Muscle of arm (tissue), 12 donors: ENCODE measurements around the gene INPP5D. TPM values are rescaled to one million over a fixed set of nuclear protein-coding genes. Genes with fewer than 3 reads are reported as not detected.

Experiments
- DNase-seq: peaks from one replicate; pipeline ENCODE4 v3.0.0-alpha.2; 2013
- polyA plus RNA-seq, 12 donors: library from polyadenylated mRNA; unstranded; fragments of 120-200 nt; gene quantifications; one replicate each; pipeline ENCODE4 v1.2.1, GENCODE V29; 2013; ENCODE audit not compliant: insufficient read length in 12 of 12

The INPP5D gene
- polyA plus RNA-seq, 12 donors, result 5.0 to 26.1 (median 7.1) TPM; not detected in 1

DNA sequence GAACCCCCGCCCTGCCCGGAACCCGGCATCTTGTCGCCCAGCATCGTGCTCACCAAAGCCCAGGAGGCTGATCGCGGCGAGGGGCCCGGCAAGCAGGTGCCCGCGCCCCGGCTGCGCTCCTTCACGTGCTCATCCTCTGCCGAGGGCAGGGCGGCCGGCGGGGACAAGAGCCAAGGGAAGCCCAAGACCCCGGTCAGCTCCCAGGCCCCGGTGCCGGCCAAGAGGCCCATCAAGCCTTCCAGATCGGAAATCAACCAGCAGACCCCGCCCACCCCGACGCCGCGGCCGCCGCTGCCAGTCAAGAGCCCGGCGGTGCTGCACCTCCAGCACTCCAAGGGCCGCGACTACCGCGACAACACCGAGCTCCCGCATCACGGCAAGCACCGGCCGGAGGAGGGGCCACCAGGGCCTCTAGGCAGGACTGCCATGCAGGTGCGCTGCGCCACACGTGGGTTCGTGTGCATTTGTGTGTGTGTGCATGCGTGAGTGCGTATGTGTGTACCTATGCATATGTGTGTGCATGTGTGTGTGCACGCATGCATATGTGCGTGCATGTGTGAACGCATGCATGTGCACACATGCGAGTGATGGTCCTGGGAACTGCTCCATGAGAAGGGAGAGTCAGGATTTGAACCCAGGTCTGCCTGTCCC lies 144.3 kb downstream of the INPP5D start:
- no peak for DNase-seq

DNA sequence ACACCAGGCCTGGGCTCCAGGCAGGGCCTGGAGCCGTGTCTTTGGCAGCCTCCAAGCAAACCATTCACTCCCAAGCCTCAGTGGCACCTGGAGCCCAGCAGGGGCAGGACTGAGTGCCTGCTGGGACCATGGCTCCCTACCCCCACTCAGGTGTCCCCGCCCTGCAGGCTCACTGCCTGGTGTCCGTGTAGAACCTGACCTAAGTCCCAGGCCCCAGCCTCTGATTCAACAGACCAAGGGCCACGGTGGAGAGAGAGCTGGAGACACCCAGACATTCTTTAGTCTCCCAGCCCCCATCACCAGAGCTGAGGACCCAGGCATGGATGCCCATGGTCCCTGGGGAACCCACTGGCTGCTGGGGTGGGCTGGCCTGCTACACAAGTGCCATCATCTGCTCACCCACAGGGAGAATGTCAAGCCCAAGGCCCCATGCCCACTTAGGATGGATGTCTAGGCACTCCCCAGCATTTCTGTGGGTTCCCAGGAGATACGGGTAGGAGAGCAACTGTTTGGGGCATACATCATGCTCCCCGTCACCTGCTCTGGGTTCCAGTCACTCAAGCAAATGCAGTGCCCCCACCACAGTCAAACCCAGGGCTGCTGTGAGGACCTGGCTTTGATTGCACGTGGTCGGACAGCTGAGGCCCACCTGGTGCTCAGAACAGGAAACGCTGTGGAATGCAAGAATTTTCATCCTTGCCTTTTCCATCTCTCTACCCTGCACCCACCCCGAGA lies 148.4 kb downstream of the INPP5D start:
- no peak for DNase-seq

DNA sequence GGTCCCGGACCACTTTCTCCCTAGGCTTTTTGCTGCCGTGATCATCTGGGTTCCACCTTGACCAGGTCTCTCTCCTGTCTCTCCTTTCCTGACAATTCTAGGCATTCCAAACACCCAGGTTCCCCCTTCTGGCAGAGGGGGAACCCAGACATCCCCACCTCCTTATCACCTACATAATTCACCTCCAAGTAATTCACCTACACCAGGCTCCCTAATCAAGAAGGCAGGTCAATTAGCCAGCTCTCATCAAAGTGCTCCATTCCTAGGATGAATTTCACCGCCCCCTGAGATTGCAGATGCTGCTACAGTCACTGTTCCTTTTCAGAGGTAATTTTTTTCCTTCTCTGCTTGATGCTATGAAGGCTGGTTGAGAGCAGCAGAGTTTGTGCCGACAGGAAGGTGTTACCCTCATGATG lies 149.0 kb downstream of the INPP5D start:
- no peak for DNase-seq

GRCh38 chr2:233209533-233210171 lies 149.5 kb downstream of the INPP5D start:
- peak; percentile 52 for DNase-seq

DNA sequence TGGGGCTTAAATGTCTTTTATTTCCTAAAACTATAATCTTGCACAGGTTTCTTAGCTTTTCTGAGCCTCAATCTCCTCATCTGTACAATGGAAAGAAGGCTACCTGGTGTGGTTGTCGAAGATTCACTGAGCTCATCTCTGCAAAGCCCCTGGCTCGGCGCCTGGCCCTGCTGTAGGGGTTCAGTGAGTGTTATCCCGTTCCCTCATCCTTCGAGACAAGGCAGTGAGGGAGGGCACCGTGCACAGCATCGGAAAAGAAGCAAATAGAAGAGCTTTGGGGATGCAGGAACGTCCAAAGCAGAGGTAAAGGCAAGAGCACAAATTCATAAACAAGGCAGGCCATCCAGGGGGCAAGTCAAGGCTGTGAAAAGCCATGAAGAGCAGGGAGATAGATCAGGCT lies 150.1 kb downstream of the INPP5D start:
- DNase-seq, result no peak

DNA sequence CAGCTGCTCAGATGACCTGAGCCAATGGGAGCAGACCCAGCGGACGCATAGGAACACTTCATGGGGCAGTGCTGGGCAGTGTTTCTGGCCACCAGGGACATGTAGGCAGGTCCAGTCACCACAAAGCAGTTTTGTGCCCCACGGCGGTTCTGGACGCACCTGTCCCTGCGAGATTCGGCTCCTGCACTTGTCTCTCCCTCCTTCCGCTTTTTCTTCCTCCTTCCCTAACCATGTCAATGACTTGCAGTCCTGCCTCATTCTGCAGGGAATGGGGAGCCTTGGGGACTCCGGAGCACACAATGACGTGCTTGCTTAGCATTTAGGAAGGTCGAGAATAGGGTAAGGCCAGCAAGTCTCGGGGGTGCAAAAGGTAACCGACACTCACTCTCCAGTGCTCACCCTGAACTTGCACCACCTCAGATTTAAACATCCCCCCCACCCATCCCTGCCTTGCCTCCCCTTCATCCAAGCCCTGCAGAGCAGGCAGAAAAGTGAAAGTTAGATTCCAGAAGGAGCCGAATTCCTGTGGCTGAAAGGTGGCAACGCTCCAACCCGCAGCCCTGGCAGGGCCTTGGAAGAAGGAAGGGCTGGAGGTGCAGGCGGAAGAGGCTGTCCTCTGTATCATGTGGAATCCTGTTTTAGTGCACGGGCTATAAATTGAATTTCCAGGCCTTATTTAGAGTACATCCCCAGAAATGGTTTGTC lies 150.9 kb downstream of the INPP5D start:
- peak; percentile 85 for DNase-seq

DNA sequence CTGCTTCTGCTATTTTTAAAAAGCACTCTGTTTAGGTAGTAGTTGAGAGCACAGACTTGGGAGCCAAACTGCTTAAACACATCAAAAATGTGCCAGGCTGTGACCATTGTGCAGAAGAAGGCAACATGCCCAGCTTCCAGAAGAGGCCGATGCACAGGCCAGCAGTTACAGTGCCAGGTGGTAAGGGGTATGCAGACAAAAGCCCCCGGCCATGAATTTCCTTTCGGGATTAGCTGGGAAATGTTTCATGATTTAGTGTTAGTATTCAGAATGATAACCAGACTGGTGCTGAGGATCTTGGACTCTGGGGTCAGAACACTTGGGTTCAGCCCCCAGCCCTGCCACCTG lies 151.4 kb downstream of the INPP5D start:
- no peak for DNase-seq

DNA sequence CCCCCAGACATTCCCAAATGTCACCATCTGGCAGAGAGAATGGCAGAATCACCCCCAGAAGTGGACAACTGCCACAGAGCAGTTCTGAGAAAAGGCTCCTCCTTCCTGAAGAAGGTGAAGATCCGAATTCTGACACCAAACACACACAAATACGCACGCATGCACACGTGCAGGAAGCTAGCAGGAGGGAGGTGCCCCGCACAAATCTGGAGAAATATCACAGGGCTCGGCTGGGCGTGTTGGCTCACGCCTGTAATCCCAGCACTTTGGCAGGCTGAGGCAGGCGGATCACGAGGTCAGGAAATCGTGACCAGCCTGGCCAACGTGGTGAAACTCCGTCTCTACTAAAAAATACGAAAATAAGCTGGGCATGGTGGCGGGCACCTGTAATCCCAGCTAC lies 152.9 kb downstream of the INPP5D start:
- DNase-seq, result no peak

GRCh38 chr2:233213975-233214374 lies 153.8 kb downstream of the INPP5D start:
- no peak for DNase-seq

DNA sequence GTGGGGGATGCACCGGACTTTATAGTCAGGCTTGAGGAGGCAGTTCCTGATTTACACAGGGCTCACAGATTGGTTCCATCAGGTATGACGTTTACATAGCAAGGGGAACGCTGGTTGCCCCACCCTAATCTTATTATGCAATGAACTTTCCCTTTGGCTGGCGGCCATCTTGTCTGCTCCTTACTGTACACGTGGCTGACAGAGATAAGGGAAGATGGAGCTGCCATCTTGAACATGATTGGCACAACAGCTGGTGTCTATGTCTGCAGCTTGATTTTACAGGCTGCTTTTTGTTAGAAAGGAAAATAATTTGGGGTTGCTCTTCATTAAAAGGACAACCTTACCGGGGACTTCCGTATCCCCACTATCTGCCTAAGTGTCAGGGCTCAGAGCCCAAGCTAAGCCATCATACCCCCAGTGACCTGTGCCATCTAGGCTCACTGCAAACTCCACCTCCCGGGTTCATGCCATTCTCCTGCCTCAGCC lies 157.8 kb downstream of the INPP5D start:
- DNase-seq, result no peak

DNA sequence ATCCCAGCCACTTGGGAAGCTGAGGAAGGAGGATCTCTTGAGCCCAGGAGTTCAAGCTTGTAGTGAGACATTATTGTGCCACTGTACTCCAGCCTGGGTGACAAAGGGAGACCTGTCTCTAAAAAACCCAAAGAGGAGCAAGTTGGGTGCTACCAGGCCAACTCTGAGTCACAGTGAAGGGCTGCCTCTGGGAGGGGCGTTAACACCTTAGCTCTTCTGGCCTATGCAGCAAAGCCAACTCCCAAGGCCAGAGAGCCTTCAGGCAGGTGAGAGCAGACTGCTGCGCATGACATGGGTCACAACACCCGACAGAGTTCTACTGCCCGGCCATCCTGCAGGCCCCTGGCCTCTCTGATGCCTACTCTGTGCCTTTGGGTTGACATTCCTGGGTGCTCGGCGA lies 158.7 kb downstream of the INPP5D start:
- no peak for DNase-seq

DNA sequence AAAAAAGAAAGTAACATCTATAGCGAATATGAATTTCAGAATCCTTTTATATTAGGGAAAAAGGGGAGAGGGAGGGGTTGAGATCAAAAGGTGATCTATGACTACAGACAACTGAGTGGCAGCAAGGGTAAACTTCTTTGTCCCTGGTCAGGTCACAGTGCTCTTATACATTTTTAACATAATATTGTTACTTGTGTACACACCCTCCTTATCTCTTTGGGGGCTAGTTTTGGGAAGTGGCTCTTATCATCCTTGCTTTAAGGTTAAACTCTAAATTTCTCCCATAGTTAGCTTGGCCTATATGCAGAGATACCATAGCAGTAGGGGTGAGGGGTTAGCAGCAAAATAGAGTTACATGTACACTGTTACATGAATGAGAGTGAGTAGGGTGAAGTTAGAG lies 159.7 kb downstream of the INPP5D start:
- no peak for DNase-seq

DNA sequence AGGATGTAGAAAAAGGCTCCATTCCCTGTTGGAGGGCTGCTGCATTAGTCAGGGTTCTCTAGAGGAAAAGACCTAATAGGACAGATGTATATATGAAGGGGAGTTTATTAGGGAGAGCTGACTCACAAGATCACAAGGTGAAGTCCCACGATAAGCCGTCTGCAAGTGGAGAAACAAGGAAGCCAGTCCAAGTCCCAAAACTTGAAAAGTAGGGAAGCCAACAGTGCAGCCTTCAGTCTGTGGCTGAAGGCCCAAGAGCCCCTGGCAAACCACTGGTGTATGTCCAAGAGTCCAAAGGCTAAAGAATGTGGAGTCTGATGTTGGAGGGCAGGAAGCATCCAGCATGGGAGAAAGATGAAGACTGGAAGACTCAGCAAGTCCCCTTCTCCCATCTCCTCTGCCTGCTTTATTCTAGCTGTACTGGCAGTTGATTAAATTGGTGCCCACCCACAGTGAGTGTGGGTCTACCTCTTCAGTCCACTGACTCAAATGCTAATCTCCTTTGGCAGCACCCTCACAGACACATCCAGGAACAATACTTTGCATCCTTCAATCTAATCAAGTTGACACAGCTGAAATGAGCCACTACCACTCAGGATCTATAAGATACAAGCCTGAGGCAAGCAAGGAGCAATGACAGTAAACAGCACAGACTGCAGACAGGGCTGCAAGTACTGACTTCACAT lies 161.4 kb downstream of the INPP5D start:
- DNase-seq, result no peak

- no peak for DNase-seq
Measured at GRCh38 chr2:233223059-233223894, 163.1 kb downstream of the INPP5D start.

- no peak for DNase-seq
Measured at GRCh38 chr2:233225230-233226068, 165.3 kb downstream of the INPP5D start.

- no peak for DNase-seq
Measured at GRCh38 chr2:233226511-233227031, 166.4 kb downstream of the INPP5D start.

DNA sequence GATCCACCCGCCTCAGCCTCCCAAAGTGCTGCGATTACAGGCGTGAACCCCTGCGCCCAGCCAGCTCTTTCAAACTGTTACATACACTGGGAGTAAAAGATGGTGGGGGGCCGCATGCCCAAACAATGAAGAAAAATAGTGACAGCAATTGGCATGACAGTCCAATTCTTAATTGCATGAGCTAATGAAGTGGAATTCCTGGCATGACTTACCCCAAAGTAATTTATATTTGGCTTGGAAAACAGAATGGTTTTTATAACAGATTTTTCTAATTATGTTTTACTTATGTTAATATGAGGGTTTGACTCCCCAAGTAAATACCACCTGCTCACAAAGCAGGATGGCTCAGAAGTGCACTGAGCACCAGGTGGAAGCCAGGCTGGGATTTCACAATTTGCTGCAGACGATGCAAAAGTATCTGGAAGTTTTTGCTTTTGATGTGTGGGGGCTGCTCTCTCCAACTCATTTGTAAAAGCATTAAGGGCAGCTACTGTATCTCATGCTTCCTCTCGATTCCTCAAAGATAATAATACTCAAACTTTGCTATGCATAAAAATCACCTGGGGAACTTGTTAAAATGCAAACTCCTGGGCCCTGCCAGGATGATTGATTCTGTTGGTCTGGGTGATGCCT lies 167.3 kb downstream of the INPP5D start:
- no peak for DNase-seq

DNA sequence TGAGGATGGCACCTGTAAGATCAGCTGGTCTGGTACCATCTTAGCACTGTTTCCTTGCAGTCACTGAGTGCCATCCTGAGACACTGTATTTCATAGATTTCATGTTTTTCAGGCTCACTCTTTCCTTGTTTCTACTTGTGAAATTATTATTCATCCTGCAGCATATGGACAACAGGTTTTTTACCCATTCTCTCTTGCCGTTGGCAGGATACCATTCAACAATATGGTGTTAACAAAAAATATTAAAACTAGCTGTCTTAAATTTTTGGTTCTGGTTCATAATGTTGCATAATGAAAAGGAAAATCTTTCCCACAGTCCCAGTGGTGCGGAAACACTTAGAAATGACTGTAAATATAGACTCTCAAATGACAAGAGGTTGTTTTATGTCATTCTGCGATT lies 168.2 kb downstream of the INPP5D start:
- no peak for DNase-seq

DNA sequence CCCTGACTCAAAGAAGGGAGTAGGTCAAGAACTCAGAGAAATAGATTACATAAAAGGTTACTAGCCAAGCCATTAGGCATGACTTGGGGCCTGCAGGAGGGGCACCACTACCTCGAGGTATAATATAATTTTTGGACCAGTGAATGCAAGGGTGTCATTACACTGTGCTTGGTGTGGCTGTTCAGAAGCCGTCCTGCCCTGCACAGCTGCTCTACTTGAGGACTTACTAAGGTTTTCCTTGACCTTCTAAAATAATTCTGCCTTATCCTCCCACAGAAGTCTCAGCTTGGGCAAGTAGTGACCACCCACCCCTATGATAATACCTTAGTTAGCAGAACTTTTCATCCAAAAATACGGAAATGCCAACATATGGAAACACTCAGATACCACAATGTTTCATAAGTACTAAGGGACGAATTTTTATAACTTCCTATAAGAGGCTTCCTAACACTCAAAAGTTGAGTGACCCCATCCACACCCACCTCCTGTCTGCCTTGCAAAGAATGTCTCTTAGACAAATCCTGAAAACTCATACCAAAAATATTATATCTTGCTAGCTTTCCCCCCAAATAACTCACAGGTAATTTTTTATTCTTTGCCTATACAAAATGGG lies 173.6 kb downstream of the INPP5D start:
- DNase-seq, result no peak
